ENCODE results near the gene FRG2C. TPM values are rescaled to one million over a fixed set of nuclear protein-coding genes. Genes with fewer than 3 reads are reported as not detected.
A peak's percentile ranks its signal among the peaks of the same experiment; 100 is the strongest.
"Not testable (repeated sequence)": the region's sequence is repeated elsewhere in the genome, so short reads cannot be mapped to it uniquely, and the experiment has no call there.

FRG2C gene
- total RNA-seq, 1 experiment from 2014 or later, result not detected

DNA sequence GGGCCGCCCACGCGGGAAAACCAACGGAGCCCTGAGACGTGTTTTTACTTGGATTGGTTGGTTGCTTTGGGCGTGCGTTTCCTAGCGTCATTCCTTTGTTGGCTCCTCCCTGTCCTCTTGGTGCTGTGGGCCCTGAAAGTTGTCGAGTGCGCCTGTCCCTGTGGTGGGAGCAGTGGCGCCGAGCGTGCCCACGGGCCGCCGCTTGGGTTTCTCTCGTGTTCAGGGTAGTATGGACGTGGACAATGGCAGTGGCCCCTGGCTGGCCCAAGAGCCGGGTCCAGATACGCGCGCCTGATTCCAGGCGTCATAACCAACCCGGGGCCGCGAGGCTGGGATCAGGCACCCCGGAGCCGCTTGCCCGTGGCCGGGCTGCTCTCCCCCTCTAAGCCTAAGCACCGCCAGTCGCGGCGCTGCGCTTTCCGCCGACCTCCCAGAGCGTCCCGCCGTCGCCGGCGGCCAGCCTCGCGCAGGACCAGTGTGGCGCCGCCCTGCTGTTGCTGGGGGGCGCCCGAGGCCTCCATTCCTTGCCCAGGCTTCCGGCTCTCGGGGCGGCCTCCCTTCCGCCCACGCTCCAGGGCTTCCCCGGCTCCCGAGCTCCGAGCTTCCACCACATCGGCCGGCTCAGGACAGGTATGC, 8.1 kb downstream of the FRG2C start:
- H4K20me1 ChIP-seq (ENCODE audit: low read length); H3K36me3 ChIP-seq (ENCODE audit: low read depth, low read length); H3K9me2 ChIP-seq (replicated peaks; ENCODE audit: low read length); BruUV-seq (replicated peaks); POLR2A ChIA-PET (ENCODE audit: unreplicated experiment); H3F3A ChIP-seq (ENCODE audit: low read length, unreplicated experiment); intact Hi-C loops (cut with micrococcal nuclease); H3K27me3 ChIP-seq (ENCODE audit: low read length); CTCF ChIA-PET; H3K4me1 ChIP-seq (ENCODE audit: insufficient read depth, low read length); H3K79me2 ChIP-seq (ENCODE audit: low read length); H3K9me3 ChIP-seq (ENCODE audit: low read length): not testable (repeated sequence)
- DNase-seq (peak; percentile 55), ATAC-seq (peak; percentile 85)
- H2AFZ ChIP-seq (ENCODE audit: low read length), result peak overlapping the region; percentile 63; the same call in 1 of the 2 replicates
- H3K9ac ChIP-seq (ENCODE audit: low read length), result peak overlapping the region; percentile 47; the same call in 1 of the 2 replicates
- peak overlapping the region; percentile 61 for H3K4me3 ChIP-seq (ENCODE audit: low read length)
- TF ChIP-seq, protein P1, sequence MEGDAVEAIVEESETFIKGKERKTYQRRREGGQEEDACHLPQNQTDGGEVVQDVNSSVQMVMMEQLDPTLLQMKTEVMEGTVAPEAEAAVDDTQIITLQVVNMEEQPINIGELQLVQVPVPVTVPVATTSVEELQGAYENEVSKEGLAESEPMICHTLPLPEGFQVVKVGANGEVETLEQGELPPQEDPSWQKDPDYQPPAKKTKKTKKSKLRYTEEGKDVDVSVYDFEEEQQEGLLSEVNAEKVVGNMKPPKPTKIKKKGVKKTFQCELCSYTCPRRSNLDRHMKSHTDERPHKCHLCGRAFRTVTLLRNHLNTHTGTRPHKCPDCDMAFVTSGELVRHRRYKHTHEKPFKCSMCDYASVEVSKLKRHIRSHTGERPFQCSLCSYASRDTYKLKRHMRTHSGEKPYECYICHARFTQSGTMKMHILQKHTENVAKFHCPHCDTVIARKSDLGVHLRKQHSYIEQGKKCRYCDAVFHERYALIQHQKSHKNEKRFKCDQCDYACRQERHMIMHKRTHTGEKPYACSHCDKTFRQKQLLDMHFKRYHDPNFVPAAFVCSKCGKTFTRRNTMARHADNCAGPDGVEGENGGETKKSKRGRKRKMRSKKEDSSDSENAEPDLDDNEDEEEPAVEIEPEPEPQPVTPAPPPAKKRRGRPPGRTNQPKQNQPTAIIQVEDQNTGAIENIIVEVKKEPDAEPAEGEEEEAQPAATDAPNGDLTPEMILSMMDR (conservative IDR thresholded peaks at IDR 0.05; ENCODE audit: low read depth, low read length), result 0 out of 2 replicates have a peak, but pooled peaks have one; percentile 25
- H3K27ac ChIP-seq (ENCODE audit: low read length), result peak overlapping the region; percentile 12; the same call in 1 of the 2 replicates
- peak overlapping the region; percentile 57 for H3K4me2 ChIP-seq (ENCODE audit: low read length)

GRCh38 chr3:75683965-75684364, 19.8 kb downstream of the FRG2C start:
- intact Hi-C loops (cut with micrococcal nuclease); ATAC-seq; H3K79me2 ChIP-seq (ENCODE audit: low read length); H4K20me1 ChIP-seq (ENCODE audit: low read length); CTCF ChIA-PET; H3F3A ChIP-seq (ENCODE audit: low read length, unreplicated experiment); DNase-seq; BruUV-seq (replicated peaks); POLR2A ChIA-PET (ENCODE audit: unreplicated experiment); H3K9ac ChIP-seq (ENCODE audit: low read length); H3K9me2 ChIP-seq (replicated peaks; ENCODE audit: low read length); H2AFZ ChIP-seq (ENCODE audit: low read length); H3K4me3 ChIP-seq (ENCODE audit: low read length); H3K36me3 ChIP-seq (ENCODE audit: low read depth, low read length); H3K4me2 ChIP-seq (ENCODE audit: low read length); H3K4me1 ChIP-seq (ENCODE audit: insufficient read depth, low read length); H3K27me3 ChIP-seq (ENCODE audit: low read length); H3K9me3 ChIP-seq (ENCODE audit: low read length); H3K27ac ChIP-seq (ENCODE audit: low read length): not testable (repeated sequence)

- no peak for ATAC-seq
- CTCF ChIA-PET, result no interaction called here
- H3K9ac ChIP-seq (ENCODE audit: low read length), result no peak overlapping the region
Observed at GRCh38 chr3:75687323-75687722, 23.2 kb downstream of the FRG2C start.

More at GRCh38 chr3:75687323-75687722, 23.2 kb downstream of the FRG2C start:
- Histone ChIP-seq H3F3A (ENCODE audit: low read length, unreplicated experiment) (no peaks in the 10 kb centered on the region), H3K4me2 (ENCODE audit: low read length) (no peak overlapping the region), H3K4me1 (ENCODE audit: insufficient read depth, low read length) (no peaks in the 10 kb centered on the region), H3K36me3 (ENCODE audit: low read depth, low read length) (no peaks in the 10 kb centered on the region), H3K9me3 (ENCODE audit: low read length) (no peaks in the 10 kb centered on the region), H2AFZ (ENCODE audit: low read length) (no peak overlapping the region), H3K27me3 (ENCODE audit: low read length) (no peaks in the 10 kb centered on the region), H3K79me2 (ENCODE audit: low read length) (no peaks in the 10 kb centered on the region), H4K20me1 (ENCODE audit: low read length) (no peaks in the 10 kb centered on the region), H3K27ac (ENCODE audit: low read length) (no peak overlapping the region), H3K9me2 (replicated peaks; ENCODE audit: low read length) (no peaks in the 10 kb centered on the region), H3K4me3 (ENCODE audit: low read length) (no peak overlapping the region)
- intact Hi-C loops (cut with micrococcal nuclease), result no loop called here
- no TSS peak for BruUV-seq (replicated peaks)
- POLR2A ChIA-PET (ENCODE audit: unreplicated experiment), result no interaction called here
- no peak for TF ChIP-seq EZH2phosphoT487 (IDR thresholded peaks at IDR 0.05; ENCODE audit: borderline replicate concordance, low read length)
- TF ChIP-seq EZH2 (IDR thresholded peaks at IDR 0.05; ENCODE audit: low read length, unreplicated experiment), result no peak
- TF ChIP-seq, protein P1 (conservative IDR thresholded peaks at IDR 0.05; ENCODE audit: low read depth, low read length), result no peak
- DNase-seq, result no peak

All from PC-3 (cell line).